Skin epidermis (tissue), 12 donors: ENCODE data around the gene TTL.
A peak's percentile ranks its signal among the peaks of the same experiment; 100 is the strongest.
"Not testable (repeated sequence)": the region's sequence is repeated elsewhere in the genome, so short reads cannot be mapped to it uniquely, and the experiment has no call there.

Experiments
- H3K27ac ChIP-seq, 21 experiments: fragments of 200-600 bp; sonication (generic) in 11 of 21; one replicate each; pipeline ENCODE4 v1.5.0; 2020; ENCODE audit warnings: mild to moderate bottlenecking in 3 of 21, inconsistent platforms in 2 of 21, moderate library complexity in 2 of 21
- H3K4me3 ChIP-seq, 7 experiments: fragments of 200-600 bp; sonication (generic) in 2 of 7; one replicate each; pipeline ENCODE4 v1.5.0; 2020; ENCODE audit warnings: inconsistent platforms in 2 of 7, mild to moderate bottlenecking in 2 of 7, moderate library complexity in 1 of 7

Gene TTL

DNA sequence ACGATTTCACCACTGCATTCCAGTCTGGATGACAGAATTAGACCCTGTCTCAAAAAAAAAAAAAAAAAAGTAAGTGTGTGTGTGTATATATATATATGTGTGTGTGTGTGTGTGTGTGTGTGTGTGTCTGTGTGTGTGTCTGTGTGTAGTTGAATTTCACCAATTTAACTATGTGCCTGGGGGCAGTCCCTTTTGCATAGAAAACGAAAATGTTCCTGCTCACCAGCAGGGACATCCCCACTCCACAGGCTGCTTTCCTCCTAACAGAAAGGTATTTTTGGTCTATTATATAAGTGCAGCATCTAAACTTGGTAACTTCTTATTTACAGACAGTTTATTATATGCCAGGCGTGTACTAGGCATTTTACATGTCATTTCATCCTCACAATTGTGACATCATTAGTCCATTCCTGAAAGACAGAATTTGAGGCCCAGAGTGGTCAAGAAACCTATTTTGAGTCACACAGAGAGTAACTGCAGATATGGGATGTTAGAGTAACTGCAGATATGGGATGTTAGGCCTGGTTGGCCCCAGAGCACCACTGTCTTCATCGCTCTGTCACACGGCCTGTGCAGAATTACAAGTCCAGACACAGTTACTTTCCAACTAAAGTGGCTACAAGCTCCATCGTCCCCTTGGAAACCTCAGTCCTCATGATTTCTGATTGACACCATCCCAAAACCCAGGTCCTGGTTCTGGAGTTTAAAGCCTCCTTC, 9.3 kb upstream of the TTL start:
- H3K27ac ChIP-seq = no peak overlapping the region
- no peak overlapping the region for H3K4me3 ChIP-seq

DNA sequence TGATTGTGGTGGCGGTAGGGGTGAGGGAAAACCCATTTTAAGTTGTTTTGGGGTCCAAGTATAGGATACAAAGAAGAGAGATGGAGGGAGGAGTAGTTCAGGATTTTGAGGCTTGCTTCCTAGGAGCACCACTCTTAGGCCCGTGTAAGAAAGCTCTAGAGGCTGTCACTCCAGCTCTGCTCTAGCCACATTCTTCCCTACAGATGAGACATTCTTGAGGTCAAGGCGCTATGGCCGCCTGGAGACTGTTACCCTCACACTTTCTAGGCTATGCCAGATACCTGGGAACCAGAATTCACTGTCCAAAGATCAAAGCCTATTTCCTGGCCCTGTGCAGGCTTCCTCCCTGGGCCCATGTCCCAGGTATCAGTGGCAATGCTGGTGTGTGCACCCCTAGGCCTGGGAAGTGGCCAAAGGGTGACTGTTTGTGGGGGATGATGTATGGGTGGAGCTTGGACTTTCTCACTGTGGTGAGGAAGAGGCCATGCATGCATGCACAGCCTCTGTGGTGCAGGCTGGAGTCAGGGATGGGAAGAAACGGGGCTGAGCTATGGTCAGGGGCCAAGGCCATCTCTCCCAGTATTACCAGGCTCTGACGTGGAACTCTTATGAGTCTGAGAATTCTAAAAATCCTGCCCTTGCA, 7.0 kb upstream of the TTL start:
- H3K4me3 ChIP-seq = no peak overlapping the region
- H3K27ac ChIP-seq = no peak overlapping the region

DNA sequence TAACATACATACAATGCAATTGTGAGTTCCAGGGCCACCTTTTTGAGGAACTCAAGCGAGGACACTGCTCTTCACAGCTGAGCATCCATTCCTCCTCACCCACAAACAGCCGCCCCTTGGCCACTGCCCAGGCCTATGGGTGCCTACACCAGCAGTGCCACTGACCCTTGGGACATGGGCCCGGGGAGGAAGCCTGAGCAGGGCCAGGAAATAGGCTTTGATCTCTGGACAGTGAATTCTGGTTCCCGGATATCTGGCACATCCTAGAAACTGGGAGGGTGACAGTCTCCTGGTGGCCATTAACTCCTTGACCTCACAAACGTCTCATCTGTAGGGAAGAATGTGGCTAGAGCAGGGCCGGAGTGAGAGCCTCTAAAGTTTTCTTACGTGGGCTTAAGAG, 5.5 kb upstream of the TTL start:
- no peak overlapping the region for H3K4me3 ChIP-seq
- no peak overlapping the region for H3K27ac ChIP-seq

DNA sequence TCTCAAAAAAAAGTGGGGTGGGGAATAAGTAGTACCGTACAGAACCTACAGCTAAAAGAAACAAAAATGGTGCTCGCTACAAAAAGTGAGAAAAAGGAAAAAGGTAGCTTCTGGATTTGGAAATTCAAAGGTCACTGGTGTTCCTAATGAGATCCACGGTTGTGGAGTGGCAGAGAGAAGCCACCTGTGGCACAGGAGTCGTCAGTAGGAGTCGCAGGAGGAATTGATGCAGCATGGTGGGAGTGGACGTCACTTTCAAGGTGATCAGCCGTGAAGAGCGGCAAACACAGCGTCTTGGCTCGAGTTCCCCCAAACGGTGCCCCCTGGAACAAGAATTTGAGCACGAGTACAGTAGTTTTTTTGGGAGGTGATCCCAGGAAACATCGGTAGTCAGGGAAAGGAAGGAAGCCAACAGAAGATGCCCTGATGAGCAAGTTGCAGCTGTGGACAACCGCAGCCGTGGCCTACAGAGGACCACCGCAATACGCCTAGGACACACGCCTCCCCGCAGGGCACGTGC, 1.4 kb upstream of the TTL start:
- Histone ChIP-seq H3K27ac (peak overlapping the region in 11 of 21 experiments; percentile 10 to 94 (median 84)), H3K4me3 (peak overlapping the region; percentile 47 to 94 (median 58))

DNA sequence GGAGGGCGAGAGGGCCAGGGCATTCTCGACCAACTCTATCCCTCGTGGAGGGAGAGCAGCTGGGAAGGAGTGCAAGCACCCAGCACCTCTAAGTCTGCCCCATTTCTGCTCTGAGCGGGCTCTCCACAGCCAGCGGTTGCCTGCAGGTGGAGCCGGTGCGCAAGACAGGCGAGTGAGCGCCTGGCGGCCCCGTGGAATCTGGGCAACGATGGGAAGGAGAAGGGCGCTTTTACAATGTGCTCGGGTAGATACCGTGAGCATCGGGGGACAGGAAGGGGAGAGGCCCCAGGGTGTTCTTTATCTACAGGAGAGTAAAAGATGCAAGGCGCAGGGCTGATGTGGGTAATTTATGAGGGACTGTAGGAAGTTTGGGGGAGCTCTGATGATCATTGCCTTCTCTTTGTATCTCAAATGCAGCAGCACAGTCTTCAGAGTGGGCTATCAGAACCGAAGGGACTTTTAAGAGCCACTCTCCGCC, 867 bp upstream of the TTL start:
- Histone ChIP-seq H3K27ac (peak overlapping the region; percentile 3 to 94 (median 81)), H3K4me3 (peak overlapping the region; percentile 47 to 94 (median 58))

DNA sequence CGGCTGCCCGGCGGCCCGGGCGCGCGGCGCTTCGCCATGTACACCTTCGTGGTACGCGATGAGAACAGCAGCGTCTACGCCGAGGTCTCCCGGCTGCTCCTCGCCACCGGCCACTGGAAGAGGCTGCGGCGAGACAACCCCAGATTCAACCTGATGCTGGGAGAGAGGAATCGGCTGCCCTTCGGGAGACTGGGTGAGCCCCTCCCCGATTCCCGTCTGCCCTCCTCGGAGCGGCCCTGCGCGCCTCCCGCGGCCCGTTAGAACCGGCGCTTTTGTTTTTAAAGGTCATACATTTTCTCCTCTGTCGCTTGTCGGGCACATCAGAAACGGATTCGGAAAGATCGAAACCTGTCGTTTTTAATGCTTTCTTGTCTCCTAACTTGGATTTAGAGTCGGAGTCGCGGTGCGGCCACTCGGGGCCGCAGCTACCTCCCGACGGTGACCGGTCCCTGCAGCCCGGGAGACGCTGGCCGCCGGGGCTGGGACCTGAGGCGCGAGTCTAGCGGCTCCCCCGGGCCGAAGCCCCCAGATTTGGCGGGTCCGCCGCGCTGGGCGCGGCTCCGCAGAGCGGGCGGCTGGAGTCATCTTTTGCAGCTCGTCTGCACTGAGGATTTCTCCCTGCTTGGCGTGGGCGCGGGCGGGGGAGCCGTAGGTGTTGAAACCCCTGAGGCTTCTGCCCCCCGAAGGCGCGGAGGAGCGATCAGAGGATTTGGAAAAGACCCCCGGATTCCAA, 519 bp downstream of the TTL start:
- Histone ChIP-seq H3K4me3 (peak overlapping the region; percentile 47 to 94 (median 80)), H3K27ac (peak overlapping the region; percentile 23 to 93 (median 82))

DNA sequence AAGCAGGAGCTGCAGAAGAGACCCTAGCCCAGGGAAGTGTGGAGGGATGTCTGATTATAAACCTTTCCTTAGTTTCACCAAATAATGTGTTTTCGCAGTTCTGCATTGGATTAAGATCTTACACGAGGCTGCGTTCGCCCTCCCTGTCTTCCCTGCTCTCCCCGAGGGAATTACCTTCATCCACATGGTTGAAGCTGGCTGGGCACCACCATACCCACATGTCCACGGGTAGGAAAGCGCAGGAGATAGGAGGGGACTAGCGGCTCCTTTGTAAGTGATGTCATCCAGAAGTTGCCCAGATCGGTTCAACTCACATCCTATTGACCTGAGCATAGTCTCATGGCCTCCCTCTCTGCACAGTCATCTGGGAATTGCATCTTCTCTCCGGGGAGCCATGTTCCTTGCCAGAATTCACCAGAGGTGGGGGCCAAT, 1.1 kb downstream of the TTL start:
- peak overlapping the region; percentile 47 to 94 (median 80) for H3K4me3 ChIP-seq
- peak overlapping the region in 17 of 21 experiments; percentile 64 to 93 (median 82) for H3K27ac ChIP-seq

DNA sequence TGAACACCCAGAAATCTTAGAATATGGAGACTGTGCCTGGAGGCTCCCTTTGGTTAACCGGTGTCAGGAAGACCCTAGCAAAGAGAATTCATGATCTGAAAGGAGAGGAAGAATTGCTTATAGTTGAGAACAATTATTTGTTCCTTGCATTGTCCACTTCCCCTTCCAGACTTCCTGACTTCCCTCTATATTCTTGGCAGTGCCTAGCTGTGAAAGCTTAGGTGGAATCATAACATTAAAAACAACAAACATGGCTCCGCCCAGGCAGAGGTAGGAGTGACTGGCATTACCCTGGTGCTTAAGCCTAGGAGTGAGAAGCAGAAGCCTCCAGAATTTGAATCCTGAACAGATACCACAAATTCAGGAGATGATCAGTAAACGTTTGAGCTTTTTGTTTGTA, 1.9 kb downstream of the TTL start:
- Histone ChIP-seq H3K4me3 (peak overlapping the region in 2 of 7 experiments; percentile 47 to 58), H3K27ac (peak overlapping the region in 2 of 21 experiments; percentile 14 to 80)

DNA sequence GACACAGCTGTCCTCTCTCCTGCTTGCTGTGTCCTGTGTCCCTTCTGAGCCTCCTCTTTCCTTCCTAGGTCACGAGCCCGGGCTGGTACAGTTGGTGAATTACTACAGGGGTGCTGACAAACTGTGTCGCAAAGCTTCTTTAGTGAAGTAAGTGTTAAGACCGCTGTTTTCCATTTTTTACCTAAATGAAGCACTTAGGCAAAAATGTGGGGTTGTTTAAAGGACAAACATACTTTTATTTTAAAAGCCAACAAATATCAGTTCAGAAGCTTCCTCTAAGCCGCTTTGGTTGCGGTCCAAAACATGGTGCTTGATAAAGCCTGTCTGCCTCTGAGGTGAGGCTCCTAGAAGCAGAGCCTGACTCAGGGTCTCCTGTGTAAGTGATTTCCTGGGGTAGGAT, 3.9 kb downstream of the TTL start:
- H3K27ac ChIP-seq = no peak overlapping the region
- H3K4me3 ChIP-seq = no peak overlapping the region

DNA sequence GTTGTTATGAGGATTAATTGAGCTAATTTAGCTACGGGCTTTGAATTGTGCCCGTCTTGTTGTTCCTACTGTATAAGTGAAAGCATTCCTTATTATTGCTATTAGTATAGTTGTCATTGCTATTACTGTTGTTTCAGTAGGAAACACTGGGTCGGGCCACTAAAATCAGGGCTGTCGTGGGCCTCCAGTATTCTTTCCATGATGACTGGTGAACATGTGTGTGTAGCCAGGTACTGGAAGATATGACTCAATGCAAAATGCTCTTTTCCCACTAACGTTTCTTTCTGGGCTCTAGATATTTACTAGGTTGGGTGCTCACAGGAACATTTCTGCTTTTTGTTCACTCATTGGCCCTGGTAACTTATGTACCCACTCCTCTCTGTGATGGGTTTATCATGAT, 4.9 kb downstream of the TTL start:
- no peak overlapping the region for H3K4me3 ChIP-seq
- H3K27ac ChIP-seq = no peak overlapping the region

DNA sequence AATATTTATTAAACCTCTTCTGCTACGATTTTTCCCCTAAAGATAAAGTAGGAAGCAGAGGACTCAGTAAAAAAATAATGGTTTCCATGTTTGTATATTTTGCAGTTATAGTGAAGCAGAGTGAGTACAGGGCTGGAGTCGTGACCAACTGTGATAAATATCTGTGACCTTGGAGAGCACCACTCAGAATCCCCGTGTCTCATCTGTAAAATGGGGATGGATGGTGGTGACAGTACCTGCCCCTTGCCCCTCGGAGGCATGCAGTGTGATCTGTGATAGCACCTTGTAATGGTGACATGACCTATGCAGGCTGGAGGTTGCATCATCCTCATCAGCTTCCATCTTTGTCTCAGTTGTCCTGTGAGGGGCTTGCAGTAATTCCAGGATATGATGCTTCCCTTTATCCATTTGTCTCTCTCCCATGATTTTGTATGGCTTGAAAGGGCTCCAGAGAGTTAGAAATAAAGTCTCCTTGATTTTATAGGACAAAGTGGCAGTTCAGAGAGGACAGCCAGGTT, 5.5 kb downstream of the TTL start:
- Histone ChIP-seq H3K4me3 (no peak overlapping the region), H3K27ac (no peak overlapping the region)

DNA sequence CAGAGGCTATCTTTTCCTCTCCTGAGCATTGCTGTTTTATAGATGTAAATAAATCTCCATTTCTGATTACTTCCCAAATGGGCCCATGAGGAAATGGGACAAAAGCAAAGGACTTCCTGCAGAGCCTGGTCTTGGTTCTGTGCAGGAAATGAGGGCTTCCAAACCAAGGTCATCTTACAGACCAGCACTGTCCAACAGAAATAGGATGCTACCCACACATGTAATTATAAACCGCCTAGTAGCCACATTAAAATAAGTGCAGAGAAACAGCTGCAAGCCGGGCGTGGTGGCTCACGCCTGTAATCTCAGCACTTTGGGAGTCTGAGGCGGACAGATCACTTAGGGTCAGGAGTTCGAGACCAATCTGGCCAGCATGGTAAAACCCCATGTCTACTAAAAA, 6.2 kb downstream of the TTL start:
- Histone ChIP-seq H3K27ac (no peak overlapping the region), H3K4me3 (no peak overlapping the region)

DNA sequence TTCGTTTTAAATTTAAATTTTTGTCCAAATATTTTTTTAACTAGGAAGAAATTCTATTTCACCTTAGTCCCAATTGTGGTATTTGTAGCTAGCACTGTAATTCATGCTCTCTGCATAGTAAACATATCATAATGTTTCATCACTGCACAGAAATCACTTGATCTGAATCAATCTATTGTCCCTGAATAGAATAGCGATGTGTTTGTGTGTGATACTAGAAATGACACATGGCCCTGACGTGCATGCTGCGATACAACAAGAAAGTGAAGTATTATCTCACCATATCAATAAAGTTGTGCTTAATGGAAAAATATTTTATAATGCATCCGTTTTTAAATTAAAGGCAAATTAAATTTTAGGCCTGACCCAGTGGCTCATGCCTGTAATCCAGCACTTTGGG, 10.0 kb downstream of the TTL start:
- Histone ChIP-seq H3K27ac (no peak overlapping the region), H3K4me3 (no peak overlapping the region)

DNA sequence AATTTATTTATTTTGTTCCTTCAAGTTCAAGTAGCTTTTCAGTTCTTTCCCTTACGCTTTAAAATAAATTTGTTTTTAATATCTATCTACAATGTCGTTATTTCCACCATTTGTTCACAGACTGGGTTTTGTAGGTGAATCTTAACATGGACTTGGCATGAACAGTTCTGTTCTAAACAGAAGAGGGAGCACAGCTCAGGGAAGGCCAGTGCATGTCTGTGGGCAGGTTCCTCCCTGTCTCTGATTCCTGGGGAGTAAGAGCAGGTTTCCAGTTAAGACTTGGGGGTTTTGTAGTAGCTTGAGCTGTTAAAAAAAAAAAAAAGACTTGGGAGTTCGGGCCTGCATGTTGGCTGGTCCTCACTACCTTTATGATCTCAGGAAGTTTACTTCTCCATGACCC, 11.1 kb downstream of the TTL start:
- H3K27ac ChIP-seq = peak overlapping the region in 2 of 21 experiments; percentile 3 to 12
- H3K4me3 ChIP-seq = no peak overlapping the region

DNA sequence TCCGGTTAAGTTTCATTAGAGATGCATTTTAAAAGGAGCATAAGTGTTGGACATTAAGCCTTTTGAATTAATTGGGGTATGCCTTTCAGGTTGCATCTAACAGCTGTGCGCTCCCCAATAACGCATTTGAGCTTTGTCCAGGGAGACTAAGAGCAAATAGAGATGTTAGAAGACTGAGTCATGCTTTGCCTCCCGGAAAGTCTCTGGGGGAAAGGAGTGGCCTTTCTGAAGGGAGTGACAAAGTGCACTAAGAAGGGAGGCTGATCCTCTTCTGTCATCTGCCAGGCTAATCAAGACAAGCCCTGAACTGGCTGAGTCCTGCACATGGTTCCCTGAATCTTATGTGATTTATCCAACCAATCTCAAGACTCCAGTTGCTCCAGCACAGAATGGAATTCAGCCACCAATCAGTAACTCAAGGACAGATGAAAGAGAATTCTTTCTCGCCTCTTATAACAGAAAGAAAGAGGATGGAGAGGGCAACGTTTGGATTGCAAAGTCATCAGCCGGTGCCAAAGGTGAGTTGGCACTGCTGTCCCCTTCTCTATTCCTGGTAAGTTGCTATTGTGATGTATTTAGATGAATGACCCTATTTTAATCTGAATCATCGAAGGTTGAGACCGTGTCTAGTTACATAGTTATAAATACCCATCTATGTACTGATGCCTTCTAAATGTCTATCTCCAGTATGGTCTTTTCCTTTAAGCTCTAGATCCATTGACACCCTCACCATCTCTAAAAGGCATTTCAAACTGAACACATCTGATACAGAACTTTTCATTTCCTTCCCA, 12.1 kb downstream of the TTL start:
- Histone ChIP-seq H3K27ac (peak overlapping the region in 3 of 21 experiments; percentile 3 to 12 (median 3)), H3K4me3 (no peak overlapping the region)

DNA sequence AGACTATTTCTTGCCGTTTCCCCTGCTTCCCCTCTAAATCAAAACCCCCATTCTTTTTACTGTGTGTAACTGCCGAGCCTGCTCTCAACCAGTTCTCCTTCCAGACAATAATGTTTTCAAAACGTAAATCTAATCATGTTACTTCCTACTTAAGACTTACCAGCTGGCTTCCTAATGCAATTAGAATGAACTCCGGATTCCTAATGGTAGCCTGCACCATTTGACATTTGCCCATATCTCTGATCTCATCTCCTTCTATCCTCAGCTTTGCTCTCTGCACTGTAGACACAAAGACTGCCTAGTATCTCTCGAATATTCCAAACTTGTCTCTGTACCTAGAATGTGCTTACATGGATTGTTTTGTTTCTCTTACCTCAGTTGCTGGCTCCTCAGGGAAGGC, 12.9 kb downstream of the TTL start:
- H3K4me3 ChIP-seq = no peak overlapping the region
- peak overlapping the region in 1 of 21 experiments; percentile 3 for H3K27ac ChIP-seq

DNA sequence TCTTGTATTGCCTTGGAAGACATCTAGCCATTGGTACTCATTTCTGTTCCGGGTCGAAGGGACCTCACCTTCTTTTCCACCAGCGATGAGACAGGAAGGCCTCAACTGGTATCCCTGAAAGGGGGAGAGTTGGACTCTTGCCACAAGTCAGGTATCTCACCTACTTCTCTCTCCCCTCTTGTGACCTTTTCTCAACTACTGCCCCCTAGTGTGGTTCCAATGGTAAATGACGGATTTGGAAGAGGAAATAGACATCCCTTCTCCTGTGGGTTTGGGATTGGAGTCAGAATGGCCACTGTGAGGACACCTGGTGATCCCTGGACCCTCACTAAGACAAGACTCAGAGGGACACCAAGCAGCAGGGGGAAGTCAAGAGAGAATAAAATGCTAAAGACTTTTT, 13.9 kb downstream of the TTL start:
- H3K4me3 ChIP-seq, H3K27ac ChIP-seq: not testable (repeated sequence)

DNA sequence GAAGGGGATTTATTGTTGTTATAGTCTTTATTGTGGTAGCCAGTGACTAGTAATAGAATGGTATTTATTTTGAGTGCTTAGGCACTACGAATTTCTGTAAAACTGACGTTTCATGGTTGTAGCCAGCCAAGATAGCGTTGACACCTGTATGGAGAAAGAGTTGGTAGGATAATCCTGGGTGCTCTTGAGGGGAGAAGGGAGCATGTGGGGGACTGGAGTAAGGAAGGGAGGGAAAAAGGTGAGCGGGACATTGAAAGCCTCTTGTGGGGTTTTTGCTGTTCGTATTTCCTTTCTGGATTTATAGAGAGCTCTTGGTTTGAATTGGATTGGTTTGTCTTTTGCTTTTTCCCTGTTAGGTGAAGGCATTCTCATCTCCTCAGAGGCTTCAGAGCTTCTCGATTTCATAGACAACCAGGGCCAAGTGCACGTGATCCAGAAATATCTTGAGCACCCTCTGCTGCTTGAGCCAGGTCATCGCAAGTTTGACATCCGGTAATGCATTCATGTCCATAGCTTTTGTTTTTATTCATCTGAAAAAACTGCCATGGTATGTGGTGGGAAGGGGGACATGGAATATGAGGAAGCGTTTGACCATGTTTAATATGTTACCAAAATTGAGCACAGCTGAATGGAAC, 19.0 kb downstream of the TTL start:
- H3K4me3 ChIP-seq, H3K27ac ChIP-seq: not testable (repeated sequence)
